Stimulated activated CD4-positive, alpha-beta T cell treated with anti-CD3 and anti-CD28 coated beads, Interleukin-15, amount 100 ng/mL, for 48 hours (primary cell): ENCODE results near the gene BABAM1.

Source experiments
- DNase-seq, 2 donors: peaks; one replicate each; pipeline ENCODE4 v3.0.0-alpha.2; 2020; ENCODE audit warnings: low read depth in 2 of 2

The BABAM1 gene

DNA sequence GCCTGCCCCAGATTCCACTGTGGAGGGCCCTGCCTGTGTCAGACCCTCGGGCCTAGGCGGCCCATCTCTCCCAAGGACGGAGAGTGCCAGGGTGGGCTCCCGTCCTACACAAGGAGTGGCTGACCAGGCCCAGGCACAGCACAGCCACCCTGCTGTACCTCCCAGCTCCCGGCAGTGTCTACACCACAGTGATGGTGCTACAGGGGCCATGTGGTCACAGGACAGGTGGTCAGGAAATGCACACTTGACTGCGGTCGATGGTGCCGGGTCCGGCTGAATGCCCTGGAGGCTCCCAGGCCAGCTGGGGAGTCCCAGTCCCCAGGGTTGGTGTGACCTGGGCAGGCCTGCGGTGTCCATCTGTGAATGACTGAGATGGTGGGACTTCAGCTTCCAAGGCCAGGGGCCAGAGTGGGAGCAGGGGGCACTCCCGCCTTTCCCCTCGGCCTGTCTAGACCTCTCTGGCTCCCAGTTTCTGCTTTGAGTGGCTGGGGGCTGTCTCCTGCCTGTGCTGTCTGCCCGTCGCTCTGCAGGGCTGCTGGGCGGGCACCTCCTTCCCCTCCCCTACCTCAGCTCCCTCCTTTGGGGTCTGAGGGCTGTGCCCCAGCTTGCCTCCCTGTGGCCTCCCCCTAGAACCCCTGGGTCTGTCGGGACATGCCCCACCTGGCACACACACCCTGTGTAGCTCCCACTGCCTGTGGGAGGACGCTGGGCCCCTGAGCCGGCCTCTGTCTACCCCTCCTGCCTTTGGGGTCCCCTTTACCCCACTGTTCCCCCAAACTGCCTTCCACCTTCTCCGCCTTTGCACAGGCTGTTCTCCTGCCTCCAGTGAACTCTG, 54.6 kb downstream of the BABAM1 start:
- DNase-seq = no peak

DNA sequence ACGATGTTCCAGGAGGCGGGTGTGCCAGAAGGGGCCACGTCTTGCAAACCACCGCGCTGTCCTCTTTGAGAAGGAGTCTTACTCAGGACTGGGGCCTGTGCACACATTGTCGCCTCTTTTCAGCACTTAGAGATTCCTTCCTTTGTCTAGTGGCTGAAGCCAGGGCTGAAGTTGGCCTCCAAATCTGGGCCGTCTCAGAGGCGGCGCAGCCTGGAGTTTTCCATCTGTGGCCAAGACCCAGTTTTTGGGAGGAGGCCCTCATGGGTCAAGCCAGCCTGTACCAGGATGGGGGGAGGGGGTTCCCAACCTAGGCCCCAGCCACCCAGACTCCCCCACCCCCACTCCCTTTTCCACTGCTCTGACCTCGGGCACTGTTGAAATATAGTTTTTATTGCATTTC, 55.6 kb downstream of the BABAM1 start:
- no peak for DNase-seq

DNA sequence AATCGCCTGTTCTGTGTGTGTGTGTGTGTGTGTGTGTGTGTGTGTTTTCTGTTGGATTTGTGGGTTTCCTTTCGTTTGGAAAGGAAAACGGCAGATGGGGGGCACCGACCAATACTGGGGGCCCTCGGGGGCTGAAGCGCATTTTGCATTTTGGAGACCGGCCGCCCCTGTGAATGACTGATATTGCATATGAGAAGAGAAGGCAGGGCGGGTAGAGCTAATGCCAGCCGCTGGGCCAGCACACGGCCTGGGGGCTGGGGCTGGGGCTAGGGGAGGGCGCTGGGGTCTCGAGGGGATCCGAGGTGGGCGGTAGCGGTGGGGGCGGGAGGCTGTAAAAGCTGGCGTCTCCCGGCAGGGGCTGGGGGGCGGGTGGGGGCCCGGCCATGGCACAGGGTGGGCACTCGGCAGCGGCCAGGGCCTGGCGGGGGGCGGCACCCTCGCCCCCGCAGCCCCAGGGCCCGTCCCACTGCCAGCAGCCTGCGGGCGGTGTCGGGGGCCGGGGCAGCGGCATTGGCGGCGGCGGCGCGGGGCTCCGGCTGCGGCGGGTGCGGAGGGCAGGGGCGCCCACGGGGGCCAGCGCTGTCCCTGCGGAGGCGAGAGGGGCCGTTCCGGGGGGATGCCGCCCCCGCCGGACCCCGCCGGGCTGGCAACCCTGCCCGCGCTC, 56.2 kb downstream of the BABAM1 start:
- no peak for DNase-seq

DNA sequence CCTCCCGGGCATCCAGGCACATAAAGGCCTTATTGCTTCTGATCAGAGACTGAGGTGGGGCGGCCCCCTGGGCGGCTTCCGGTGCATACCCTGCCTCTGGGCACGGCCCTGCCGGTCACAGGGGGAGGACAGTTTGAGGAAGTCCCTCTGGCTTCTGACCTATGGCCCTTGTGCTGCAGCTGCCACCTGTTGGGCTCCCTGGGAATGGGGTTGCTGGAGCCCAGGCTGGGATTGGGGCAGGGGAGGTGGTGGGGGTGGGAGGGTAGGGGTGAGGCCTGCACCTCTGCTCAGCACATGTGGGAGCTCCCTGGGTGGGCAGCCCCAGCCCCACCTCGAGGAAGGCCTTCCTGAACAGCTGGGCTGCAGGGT, 56.7 kb downstream of the BABAM1 start:
- no peak for DNase-seq

DNA sequence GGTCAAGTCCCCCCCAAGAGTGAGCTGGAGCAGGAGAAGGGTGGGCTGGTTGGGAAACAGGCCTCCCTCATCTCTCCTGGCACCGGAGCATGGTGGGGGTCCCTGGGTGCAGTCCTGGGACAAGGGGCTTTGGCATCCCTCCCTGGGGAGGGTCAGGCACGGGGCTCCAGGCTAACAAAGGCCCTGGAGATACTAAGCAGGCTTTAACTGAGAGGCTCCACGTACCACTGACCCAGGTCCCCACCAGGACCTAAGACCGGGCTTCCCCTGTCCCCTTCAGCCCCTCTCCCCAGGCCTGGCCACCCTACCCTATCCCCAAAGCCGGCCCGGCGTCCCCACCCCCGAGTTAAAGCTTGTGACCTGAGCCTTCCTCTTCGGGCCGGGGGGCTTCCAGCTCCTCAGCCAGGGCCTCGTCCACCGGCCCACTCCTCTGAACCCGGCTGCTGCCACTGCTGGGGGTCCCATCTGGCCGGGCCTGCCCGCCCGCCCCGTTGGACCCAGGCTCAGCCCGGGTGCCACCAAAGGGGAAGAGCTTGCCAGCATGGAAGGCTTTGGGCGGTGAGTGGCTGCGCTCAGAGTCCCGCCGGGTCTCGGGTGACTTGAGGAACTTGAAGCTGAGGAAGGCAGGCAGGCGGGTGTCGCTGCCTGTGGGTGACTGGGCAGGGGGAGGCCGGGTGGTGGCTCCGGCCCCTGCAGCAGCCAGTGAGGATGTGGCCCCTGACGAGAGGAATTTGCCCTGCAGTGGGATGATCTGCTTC, 57.3 kb downstream of the BABAM1 start:
- DNase-seq = no peak

- no peak for DNase-seq
These were observed 57.9 kb downstream of the BABAM1 start for GRCh38 chr19:17325133-17325532.

DNA sequence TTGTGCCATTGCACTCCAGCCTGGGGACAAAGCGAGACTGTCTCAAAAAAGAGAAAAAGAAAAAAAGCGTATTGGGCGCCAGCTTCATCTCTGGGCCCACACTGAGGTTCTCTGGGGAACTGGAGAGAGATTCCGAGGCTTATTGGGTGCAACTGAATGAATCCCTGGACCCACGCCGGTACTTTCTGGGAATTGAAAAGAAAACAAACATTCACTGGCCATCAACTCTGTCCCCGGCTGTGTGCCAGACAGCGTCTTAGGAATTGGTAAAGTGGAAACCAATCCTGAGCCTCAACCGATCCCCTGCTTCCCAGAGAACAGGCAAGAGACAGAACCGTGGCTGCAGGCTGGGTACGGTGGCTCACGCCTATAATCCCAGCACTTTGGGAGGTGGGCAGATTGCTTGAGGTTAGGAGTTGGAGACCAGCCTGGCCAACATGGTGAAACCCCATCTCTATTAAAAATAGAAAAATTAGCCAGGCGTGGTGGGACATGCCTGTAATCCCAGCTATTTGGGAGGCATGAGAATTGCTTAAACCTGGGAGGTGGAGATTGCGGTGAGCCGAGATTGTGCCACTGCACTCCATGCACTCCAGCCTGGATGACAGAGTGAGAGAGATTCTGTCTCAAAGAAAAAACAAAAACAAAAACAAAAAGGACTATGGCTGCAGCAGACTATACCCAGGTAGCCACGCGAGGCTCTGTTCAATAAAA, 58.8 kb downstream of the BABAM1 start:
- DNase-seq = no peak

DNA sequence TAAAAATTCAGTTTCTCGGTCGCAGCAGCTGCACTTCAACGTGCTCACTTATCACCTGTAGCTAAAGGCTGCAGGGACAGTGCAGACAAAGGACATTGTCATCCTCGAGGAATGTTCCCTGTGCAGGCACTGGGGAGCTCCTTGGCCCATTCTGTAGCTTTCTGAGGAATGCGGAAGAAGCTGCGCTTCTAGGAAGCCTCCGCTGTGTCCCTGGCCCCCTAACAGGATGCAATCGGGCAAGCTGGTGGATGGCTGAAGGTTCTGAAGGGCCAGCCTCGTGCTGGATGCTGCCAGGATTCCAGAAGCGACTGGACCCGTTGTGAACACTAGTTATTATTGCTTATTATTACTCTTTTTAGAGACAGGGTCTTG, 59.3 kb downstream of the BABAM1 start:
- no peak for DNase-seq

GRCh38 chr19:17327068-17327653, 59.9 kb downstream of the BABAM1 start:
- no peak for DNase-seq

GRCh38 chr19:17327654-17328516, 60.6 kb downstream of the BABAM1 start:
- DNase-seq = no peak
